Measurements from ENCODE around the gene GDI1.
A peak's percentile ranks its signal among the peaks of the same experiment; 100 is the strongest.

The GDI1 gene

GRCh38 chrX:154419688-154420401 is 17.1 kb upstream of the GDI1 start:
- H3K36me3 ChIP-seq (replicated peaks), result peaks cover 22% of the 10 kb centered on the region

GRCh38 chrX:154420402-154420756 is 16.6 kb upstream of the GDI1 start:
- H3K27me3 ChIP-seq (ENCODE audit: low read depth), result no peaks in the 10 kb centered on the region
- no peaks in the 10 kb centered on the region for H3K4me1 ChIP-seq
- H3K4me3 ChIP-seq, result no peak overlapping the region
- no peaks in the 10 kb centered on the region for H3K9me3 ChIP-seq
- in situ Hi-C loops (cut with MboI; ENCODE audit: low sequenced_read_pairs), result no loop called here
- DNase-seq (ENCODE audit: low spot score in 2 of 2), result no peak
- peaks cover 19% of the 10 kb centered on the region for H3K36me3 ChIP-seq (replicated peaks)

More at GRCh38 chrX:154419688-154420401, 17.1 kb upstream of the GDI1 start:
- no peak overlapping the region for H3K4me3 ChIP-seq
- no peaks in the 10 kb centered on the region for H3K4me1 ChIP-seq
- no peaks in the 10 kb centered on the region for H3K9me3 ChIP-seq
- in situ Hi-C loops (cut with MboI; ENCODE audit: low sequenced_read_pairs), result no loop called here
- no peak for DNase-seq (ENCODE audit: low spot score in 2 of 2)
- no peaks in the 10 kb centered on the region for H3K27me3 ChIP-seq (ENCODE audit: low read depth)

GRCh38 chrX:154426916-154427770 is 9.8 kb upstream of the GDI1 start:
- peaks cover 13% of the 10 kb centered on the region for H3K36me3 ChIP-seq (replicated peaks)
- peaks cover 16% of the 10 kb centered on the region for H3K4me1 ChIP-seq
- no peaks in the 10 kb centered on the region for H3K27me3 ChIP-seq (ENCODE audit: low read depth)
- DNase-seq (ENCODE audit: low spot score in 2 of 2), result no peak
- no peak overlapping the region; the same call in 1 of the 2 replicates for H3K4me3 ChIP-seq
- no peaks in the 10 kb centered on the region for H3K9me3 ChIP-seq
- in situ Hi-C loops (cut with MboI; ENCODE audit: low sequenced_read_pairs), result no loop called here

GRCh38 chrX:154428176-154429171 is 8.5 kb upstream of the GDI1 start, which contains the start of gene ATP6AP1:
TSS of gene ATP6AP1 (plus strand) at chrX:154428677. CDS start at chrX:154428693, 16 bp downstream.
- DNase-seq (ENCODE audit: low spot score in 2 of 2), result peak; percentile 95 to 98
- in situ Hi-C loops (cut with MboI; ENCODE audit: low sequenced_read_pairs), result no loop called here
- Histone ChIP-seq H3K4me3 (peak within 1 kb of the TSS; percentile 63), H3K27me3 (ENCODE audit: low read depth) (no peaks in the 10 kb centered on the region), H3K36me3 (replicated peaks) (peaks cover 26% of the 10 kb centered on the region), H3K9me3 (no peaks in the 10 kb centered on the region), H3K4me1 (peaks cover 16% of the 10 kb centered on the region)

- Histone ChIP-seq H3K36me3 (replicated peaks) (peaks cover 37% of the 10 kb centered on the region), H3K4me3 (peak overlapping the region; percentile 63)
- in situ Hi-C loops (cut with MboI; ENCODE audit: low sequenced_read_pairs), result no loop called here
These were observed 7.2 kb upstream of the GDI1 start for GRCh38 chrX:154429711-154430110.

GRCh38 chrX:154430479-154430878 is 6.5 kb upstream of the GDI1 start:
- H3K4me3 ChIP-seq, result no peak overlapping the region
- in situ Hi-C loops (cut with MboI; ENCODE audit: low sequenced_read_pairs), result no loop called here
- no peak for DNase-seq (ENCODE audit: low spot score in 2 of 2)
- H3K36me3 ChIP-seq (replicated peaks), result peaks cover 45% of the 10 kb centered on the region
- no peaks in the 10 kb centered on the region for H3K27me3 ChIP-seq (ENCODE audit: low read depth)
- no peaks in the 10 kb centered on the region for H3K9me3 ChIP-seq
- peaks cover 16% of the 10 kb centered on the region for H3K4me1 ChIP-seq

More at GRCh38 chrX:154429711-154430110, 7.2 kb upstream of the GDI1 start:
- no peaks in the 10 kb centered on the region for H3K27me3 ChIP-seq (ENCODE audit: low read depth)
- no peak for DNase-seq (ENCODE audit: low spot score in 2 of 2)
- no peaks in the 10 kb centered on the region for H3K9me3 ChIP-seq
- H3K4me1 ChIP-seq, result peaks cover 16% of the 10 kb centered on the region

- Histone ChIP-seq H3K27me3 (ENCODE audit: low read depth) (no peaks in the 10 kb centered on the region), H3K9me3 (no peaks in the 10 kb centered on the region), H3K4me3 (no peak overlapping the region), H3K36me3 (replicated peaks) (peaks cover 49% of the 10 kb centered on the region), H3K4me1 (peaks cover 16% of the 10 kb centered on the region)
- no peak for DNase-seq (ENCODE audit: low spot score in 2 of 2)
- in situ Hi-C loops (cut with MboI; ENCODE audit: low sequenced_read_pairs), result no loop called here
These were observed 6.0 kb upstream of the GDI1 start for GRCh38 chrX:154430916-154431315.

- Histone ChIP-seq H3K4me1 (peaks cover 21% of the 10 kb centered on the region), H3K36me3 (replicated peaks) (peaks cover 54% of the 10 kb centered on the region), H3K27me3 (ENCODE audit: low read depth) (no peaks in the 10 kb centered on the region), H3K9me3 (no peaks in the 10 kb centered on the region), H3K4me3 (no peak overlapping the region)
- no peak for DNase-seq (ENCODE audit: low spot score in 2 of 2)
- in situ Hi-C loops (cut with MboI; ENCODE audit: low sequenced_read_pairs), result no loop called here
These were observed 5.6 kb upstream of the GDI1 start for GRCh38 chrX:154431341-154431740.

GRCh38 chrX:154432210-154432609 is 4.7 kb upstream of the GDI1 start:
- H3K4me3 ChIP-seq, result no peak overlapping the region
- H3K36me3 ChIP-seq (replicated peaks), result peaks cover 55% of the 10 kb centered on the region
- no peaks in the 10 kb centered on the region for H3K9me3 ChIP-seq
- in situ Hi-C loops (cut with MboI; ENCODE audit: low sequenced_read_pairs), result no loop called here
- no peak for DNase-seq (ENCODE audit: low spot score in 2 of 2)
- H3K27me3 ChIP-seq (ENCODE audit: low read depth), result no peaks in the 10 kb centered on the region
- peaks cover 21% of the 10 kb centered on the region for H3K4me1 ChIP-seq

GRCh38 chrX:154433605-154434004 is 3.3 kb upstream of the GDI1 start:
- DNase-seq (ENCODE audit: low spot score in 2 of 2), result no peak
- in situ Hi-C loops (cut with MboI; ENCODE audit: low sequenced_read_pairs), result no loop called here
- no peaks in the 10 kb centered on the region for H3K27me3 ChIP-seq (ENCODE audit: low read depth)
- H3K4me1 ChIP-seq, result peaks cover 13% of the 10 kb centered on the region
- no peaks in the 10 kb centered on the region for H3K9me3 ChIP-seq
- peaks cover 62% of the 10 kb centered on the region for H3K36me3 ChIP-seq (replicated peaks)
- H3K4me3 ChIP-seq, result no peak overlapping the region

GRCh38 chrX:154434394-154435168 is 2.4 kb upstream of the GDI1 start:
- in situ Hi-C loops (cut with MboI; ENCODE audit: low sequenced_read_pairs), result no loop called here
- no peak for DNase-seq (ENCODE audit: low spot score in 2 of 2)
- H3K4me1 ChIP-seq, result peaks cover 8% of the 10 kb centered on the region
- no peak overlapping the region for H3K4me3 ChIP-seq
- H3K9me3 ChIP-seq, result no peaks in the 10 kb centered on the region
- H3K36me3 ChIP-seq (replicated peaks), result peaks cover 69% of the 10 kb centered on the region
- H3K27me3 ChIP-seq (ENCODE audit: low read depth), result no peaks in the 10 kb centered on the region

GRCh38 chrX:154435171-154435733 is 1.7 kb upstream of the GDI1 start:
- Histone ChIP-seq H3K4me3 (no peak overlapping the region), H3K36me3 (replicated peaks) (peaks cover 69% of the 10 kb centered on the region), H3K4me1 (peaks cover 5% of the 10 kb centered on the region), H3K9me3 (no peaks in the 10 kb centered on the region), H3K27me3 (ENCODE audit: low read depth) (no peaks in the 10 kb centered on the region)
- in situ Hi-C loops (cut with MboI; ENCODE audit: low sequenced_read_pairs), result no loop called here
- DNase-seq (ENCODE audit: low spot score in 2 of 2), result no peak
